ENCODE results near the gene NSL1.
"Not testable (repeated sequence)": the region's sequence is repeated elsewhere in the genome, so short reads cannot be mapped to it uniquely, and the experiment has no call there.

NSL1 gene

GRCh38 chr1:212746546-212746945 lies 45.0 kb downstream of the NSL1 start:
- DNase-seq, result no peak

- DNase-seq, result no peak
These were observed 46.3 kb downstream of the NSL1 start for GRCh38 chr1:212745303-212745702.

- DNase-seq, result no peak
These were observed 47.6 kb downstream of the NSL1 start for GRCh38 chr1:212743901-212744475.

- peak; percentile 9 for DNase-seq
These were observed 53.2 kb downstream of the NSL1 start for GRCh38 chr1:212738330-212738729.

- DNase-seq, result no peak
These were observed 54.0 kb downstream of the NSL1 start for GRCh38 chr1:212737559-212737958.

GRCh38 chr1:212733109-212733508 lies 58.5 kb downstream of the NSL1 start:
- DNase-seq, result no peak

- DNase-seq, result no peak
These were observed 59.9 kb downstream of the NSL1 start for GRCh38 chr1:212731630-212732029.

GRCh38 chr1:212728606-212729005 lies 63.0 kb downstream of the NSL1 start:
- DNase-seq, result no peak

GRCh38 chr1:212727386-212728181 lies 64.0 kb downstream of the NSL1 start:
- peak; percentile 26 for DNase-seq

GRCh38 chr1:212724679-212725078 lies 66.9 kb downstream of the NSL1 start:
- not testable (repeated sequence) for DNase-seq

GRCh38 chr1:212722270-212722957 lies 69.2 kb downstream of the NSL1 start:
- DNase-seq, result no peak

- no peak for DNase-seq
These were observed 70.0 kb downstream of the NSL1 start for GRCh38 chr1:212721388-212722247.

- DNase-seq, result no peak
These were observed 71.9 kb downstream of the NSL1 start for GRCh38 chr1:212719633-212720032.

GRCh38 chr1:212718499-212718898 lies 73.1 kb downstream of the NSL1 start:
- no peak for DNase-seq

- no peak for DNase-seq
These were observed 75.4 kb downstream of the NSL1 start for GRCh38 chr1:212716161-212716560.

GRCh38 chr1:212713465-212714136 lies 78.0 kb downstream of the NSL1 start:
- DNase-seq, result no peak

- DNase-seq, result no peak
These were observed 78.9 kb downstream of the NSL1 start for GRCh38 chr1:212712451-212713303.

GRCh38 chr1:212711974-212712373 lies 79.6 kb downstream of the NSL1 start:
- not testable (repeated sequence) for DNase-seq

GRCh38 chr1:212710566-212710965 lies 81.0 kb downstream of the NSL1 start:
- no peak for DNase-seq

- DNase-seq, result no peak
These were observed 87.5 kb downstream of the NSL1 start for GRCh38 chr1:212703991-212704564.

GRCh38 chr1:212702672-212703071 lies 88.9 kb downstream of the NSL1 start:
- DNase-seq, result no peak

All from CD4-positive, alpha-beta T cell treated with Interleukin-21 for 1 hour (primary cell).